GM21717 (cell line): ENCODE data around the gene SKA1.
"Not testable (repeated sequence)": the region's sequence is repeated elsewhere in the genome, so short reads cannot be mapped to it uniquely, and the experiment has no call there.

Source experiments
- ATAC-seq: cut with Tn5 transposase; IDR thresholded peaks from one replicate; pipeline ENCODE4 v1.9.1; 2021; ENCODE audit warnings: mild to moderate bottlenecking, moderate library complexity; ENCODE audit not compliant: unreplicated experiment

Gene SKA1

DNA sequence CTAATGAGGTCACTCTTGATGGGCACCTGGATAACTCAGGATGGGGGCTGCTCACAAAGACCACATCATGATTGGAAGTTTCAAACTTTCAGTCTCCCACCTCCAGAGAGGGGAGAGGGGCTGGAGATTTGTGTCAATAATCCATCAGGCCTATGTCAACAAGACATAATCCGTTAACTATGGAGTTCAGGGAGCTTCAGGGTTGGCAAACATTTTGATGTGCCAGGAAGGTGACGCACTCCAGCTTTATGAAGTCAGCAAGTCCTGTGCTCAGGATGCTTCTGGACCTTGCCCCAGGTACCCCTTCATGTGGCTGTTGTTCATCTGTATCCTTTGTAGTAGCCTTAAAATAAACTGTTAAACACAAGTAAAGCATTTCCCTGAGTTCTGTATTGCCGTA is 19.0 kb downstream of the SKA1 start:
- no peak for ATAC-seq

DNA sequence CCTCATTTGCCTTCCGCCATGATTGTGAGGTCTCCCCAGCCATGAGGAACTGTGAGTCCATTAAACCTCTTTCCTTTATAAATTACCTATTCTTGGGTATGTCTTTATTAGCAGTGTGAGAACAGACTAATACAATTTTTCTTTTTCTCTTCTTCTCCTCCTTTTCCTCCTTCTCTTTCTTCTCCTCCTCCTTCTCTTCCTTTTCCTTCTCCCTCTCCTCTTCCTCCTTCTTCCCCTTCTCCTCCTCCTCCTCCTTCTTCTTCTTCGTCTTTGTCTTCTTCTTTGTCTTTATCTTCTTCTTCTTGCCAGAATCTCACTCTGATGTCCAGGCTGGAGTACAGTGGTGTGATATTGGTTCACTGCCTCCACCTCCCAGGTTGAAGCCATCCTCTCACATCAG is 20.2 kb downstream of the SKA1 start:
- ATAC-seq = no peak

GRCh38 chr18:50396005-50396660 is 21.3 kb downstream of the SKA1 start:
- ATAC-seq = no peak

- ATAC-seq = no peak
These were observed 22.2 kb downstream of the SKA1 start for GRCh38 chr18:50397023-50397422.

DNA sequence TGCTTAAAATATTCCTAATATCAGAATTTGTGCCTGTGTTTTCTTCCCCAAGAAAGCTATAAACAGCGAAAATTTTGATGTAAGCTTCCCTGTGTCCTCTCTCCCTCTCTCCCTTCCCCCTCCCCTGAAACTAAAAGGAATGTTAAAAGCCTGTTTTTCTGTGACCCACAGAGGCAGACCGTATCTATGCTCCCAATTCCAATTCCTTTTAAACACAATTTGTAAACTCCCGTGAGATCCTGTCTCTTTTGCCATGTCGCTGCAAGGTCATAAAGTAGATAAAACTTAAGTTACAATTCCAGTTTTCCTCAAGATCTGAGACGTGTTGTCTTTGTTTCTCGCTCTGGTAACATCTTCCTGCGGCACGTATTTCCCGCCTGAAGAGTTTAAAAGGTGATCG is 23.3 kb downstream of the SKA1 start:
- no peak for ATAC-seq

DNA sequence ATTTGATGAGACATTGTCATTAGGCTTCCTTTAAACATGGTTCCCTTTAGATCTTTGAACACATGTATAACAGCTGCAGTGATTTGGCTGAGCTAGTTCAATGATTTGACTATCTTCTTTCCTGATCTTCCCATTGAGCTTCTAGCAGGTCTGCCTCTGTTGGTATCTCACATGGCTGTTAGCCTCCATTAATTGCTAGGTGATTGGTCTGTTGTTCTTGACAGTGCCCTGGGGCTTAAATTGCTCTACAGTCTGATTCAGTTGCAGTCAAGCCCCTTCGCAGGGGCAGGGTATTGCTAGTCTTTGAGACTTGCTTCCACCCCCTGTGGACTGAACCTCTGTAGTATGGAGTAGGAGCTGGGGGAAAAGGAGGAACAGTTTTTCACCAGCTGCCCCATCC is 24.1 kb downstream of the SKA1 start:
- no peak for ATAC-seq

- ATAC-seq = no peak
These were observed 24.7 kb downstream of the SKA1 start for GRCh38 chr18:50399582-50399981.

DNA sequence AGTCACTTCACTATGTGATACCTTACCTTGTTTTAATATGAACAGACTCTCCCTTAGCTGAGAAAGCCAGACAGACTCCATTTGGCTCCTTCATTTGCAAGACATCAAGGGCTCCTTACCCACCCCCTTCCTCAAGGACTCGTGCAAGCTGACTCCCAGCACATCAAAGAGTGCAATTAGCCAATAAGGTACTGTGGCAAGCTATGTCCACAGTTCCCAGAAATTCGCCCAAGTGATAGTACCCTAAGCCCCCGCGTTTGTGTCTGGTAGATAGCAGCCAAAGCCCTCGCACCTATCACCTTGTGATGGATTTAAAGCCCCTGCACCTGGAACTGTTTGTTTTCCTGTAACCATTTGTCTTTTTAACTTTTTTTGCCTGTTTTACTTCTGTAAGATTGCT is 25.6 kb downstream of the SKA1 start:
- ATAC-seq = not testable (repeated sequence)

DNA sequence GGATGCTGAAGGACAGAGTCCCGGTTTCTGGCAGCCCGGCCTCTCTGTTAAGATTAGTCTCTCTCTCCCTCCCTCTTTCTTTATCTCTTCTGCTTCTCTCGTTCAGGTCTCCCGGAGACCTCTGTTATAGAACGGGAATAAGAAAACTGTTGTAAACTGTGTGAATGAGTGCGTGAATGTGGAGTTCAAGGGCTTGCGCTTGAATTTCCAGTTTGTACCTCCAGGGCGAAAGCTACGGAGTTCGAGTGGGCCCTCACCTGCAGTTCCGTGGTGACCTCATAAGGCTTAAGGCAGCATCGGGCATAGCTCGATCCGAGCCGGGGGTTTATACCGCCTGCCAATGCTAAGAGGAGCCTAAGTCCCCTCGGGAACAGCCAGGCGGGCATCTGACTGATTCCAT is 26.4 kb downstream of the SKA1 start:
- no peak for ATAC-seq

- ATAC-seq = no peak
These were observed 27.0 kb downstream of the SKA1 start for GRCh38 chr18:50401888-50402287.

- not testable (repeated sequence) for ATAC-seq
These were observed 30.1 kb downstream of the SKA1 start for GRCh38 chr18:50404752-50405581.

- ATAC-seq = no peak
These were observed 30.9 kb downstream of the SKA1 start for GRCh38 chr18:50405582-50406271.

DNA sequence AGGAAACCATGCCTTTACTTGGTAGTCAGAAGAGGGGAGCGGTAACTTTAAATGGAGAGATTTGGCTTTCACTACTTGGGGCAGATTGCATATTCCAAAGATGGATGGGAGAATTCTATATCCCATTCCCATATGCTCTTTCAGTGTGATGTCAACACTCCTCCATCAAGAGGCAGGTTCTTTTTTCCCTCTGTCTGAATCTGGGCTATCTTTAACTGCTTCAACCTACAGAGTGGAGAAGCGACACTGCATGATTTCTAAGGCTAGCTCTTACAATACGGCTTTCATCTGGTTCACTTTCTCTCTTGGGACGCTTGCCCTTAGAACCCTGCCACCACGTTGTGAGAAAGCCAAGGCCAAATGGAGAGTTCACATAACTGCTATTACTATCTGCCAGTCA is 34.4 kb downstream of the SKA1 start:
- ATAC-seq = no peak

GRCh38 chr18:50410008-50410407 is 35.2 kb downstream of the SKA1 start:
- no peak for ATAC-seq

- no peak for ATAC-seq
These were observed 36.0 kb downstream of the SKA1 start for GRCh38 chr18:50410894-50411293.

DNA sequence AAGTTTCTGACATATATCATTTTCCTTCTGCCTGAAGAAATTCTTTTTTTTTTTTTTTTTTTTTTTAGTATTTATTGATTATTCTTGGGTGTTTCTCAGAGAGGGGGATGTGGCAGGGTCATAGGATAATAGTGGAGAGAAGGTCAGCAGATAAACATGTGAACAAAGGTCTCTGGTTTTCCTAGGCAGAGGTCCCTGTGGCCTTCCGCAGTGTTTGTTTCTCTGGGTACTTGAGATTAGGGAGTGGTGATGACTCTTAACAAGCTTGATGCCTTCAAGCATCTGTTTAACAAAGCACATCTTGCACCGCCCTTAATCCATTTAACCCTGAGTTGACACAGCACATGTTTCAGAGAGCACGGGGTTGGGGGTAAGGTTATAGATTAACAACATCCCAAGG is 42.0 kb downstream of the SKA1 start:
- ATAC-seq = not testable (repeated sequence)

- not testable (repeated sequence) for ATAC-seq
These were observed 42.9 kb downstream of the SKA1 start for GRCh38 chr18:50417705-50418104.

DNA sequence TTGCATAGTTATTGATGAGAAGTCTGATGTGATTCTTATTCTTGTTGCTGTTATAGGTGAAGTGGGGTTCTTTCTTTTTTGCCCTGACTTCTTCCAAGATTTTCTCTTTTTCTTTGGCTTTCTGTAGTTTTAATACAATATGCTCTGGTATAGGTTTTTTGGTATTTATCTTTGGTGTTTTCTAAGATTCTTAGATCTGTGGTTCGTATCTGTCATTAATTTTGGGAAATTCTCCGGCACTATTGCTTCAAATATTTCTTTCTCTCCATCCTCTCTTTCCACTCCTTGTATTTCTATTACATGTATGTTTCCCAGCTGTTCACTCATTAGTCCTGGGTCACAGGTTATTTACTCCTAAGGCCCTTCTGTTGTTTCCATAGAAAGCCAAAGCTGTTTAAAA is 43.8 kb downstream of the SKA1 start:
- no peak for ATAC-seq

DNA sequence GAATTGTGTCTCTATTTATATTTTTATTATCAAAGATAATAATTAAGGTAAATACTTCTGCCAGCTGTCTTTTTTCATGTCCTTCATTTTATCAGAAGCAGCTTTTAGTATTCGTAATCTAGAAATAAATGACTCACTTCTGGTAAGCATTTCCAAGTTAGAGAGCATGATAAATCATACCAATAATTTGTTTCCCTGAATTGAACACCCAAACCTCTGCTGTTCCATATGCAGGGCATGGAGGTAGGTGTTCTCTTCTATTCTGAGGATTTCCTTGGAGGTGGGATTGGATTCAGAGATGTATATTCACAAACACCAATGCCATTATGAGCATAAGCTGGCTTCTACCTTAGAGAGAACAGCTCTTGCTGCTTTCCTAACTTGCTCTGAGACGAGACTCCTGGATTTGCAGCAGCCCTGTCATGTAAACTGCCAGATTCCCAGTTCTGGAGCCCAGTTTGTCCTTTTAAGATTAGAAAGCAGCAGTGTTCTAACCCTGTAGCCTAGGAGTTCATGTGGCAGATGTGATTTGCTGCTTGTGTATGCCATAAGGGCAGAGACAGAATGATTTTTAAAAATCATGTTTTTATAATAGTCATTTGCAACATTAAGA is 47.5 kb downstream of the SKA1 start:
- ATAC-seq = no peak

GRCh38 chr18:50424877-50425690 is 50.2 kb downstream of the SKA1 start:
- no peak for ATAC-seq

- ATAC-seq = no peak
These were observed 53.0 kb downstream of the SKA1 start for GRCh38 chr18:50427896-50428295.
